Measurements from ENCODE around the gene TOMM7. TPM values are rescaled to one million over a fixed set of nuclear protein-coding genes. Genes with fewer than 3 reads are reported as not detected.
A peak's percentile ranks its signal among the peaks of the same experiment; 100 is the strongest.

The TOMM7 gene
- polyA plus RNA-seq, 2 of the 4 experiments (the other 2 are of a cell fraction) = 526 to 685 TPM

GRCh38 chr7:22858640-22859561, 36.3 kb upstream of the TOMM7 start:
- Histone ChIP-seq H3K9me3 (no peaks in the 10 kb centered on the region), H3K27ac (peak overlapping the region; percentile 60 to 97), H3K4me2 (peak overlapping the region; percentile 98), H3K4me1 (peaks cover 54% of the 10 kb centered on the region), H3K4me3 (no peak overlapping the region; the same call in 2 of the 3 replicates)
- FAIRE-seq = no peak
- 51% methylated on average over 10 of the region's 10 CpGs for WGBS (ENCODE audit: missing lambda C conversion rate)
- peak; percentile 46 to 61 for DNase-seq (ENCODE audit: low read depth in 1 of 2, low spot score in 1 of 2)
- CTCF ChIA-PET = interaction anchor here (0.9 kb wide), 1 partner anchor 197 kb away, joined by 3 read pairs; no protein-coding TSS in a partner anchor
- ATAC-seq = peak; percentile 44 to 62
- POLR2A ChIA-PET = interaction anchor here (0.9 to 2.1 kb wide), 3 partner anchors 36 to 297 kb away, joined by 3 to 12 read pairs (median 7); partner anchors contain the start of gene TOMM7
- TF ChIP-seq RFX5 (IDR thresholded peaks at IDR 0.05) = no peak
- no peak for TF ChIP-seq BHLHE40 (IDR thresholded peaks at IDR 0.05; ENCODE audit: low read depth, low read length)
- TF ChIP-seq NFE2L2 (conservative IDR thresholded peaks at IDR 0.05; ENCODE audit: low read length) = no peak
- no peak for TF ChIP-seq CTCF (IDR thresholded peaks at IDR 0.05)
- TF ChIP-seq GATA3 (IDR thresholded peaks at IDR 0.05; ENCODE audit: borderline replicate concordance) = no peak
- TF ChIP-seq HEYL (CRISPR knock-in tag; IDR thresholded peaks at IDR 0.05) = no peak
- peak; percentile 83 for TF ChIP-seq POLR2AphosphoS2 (conservative IDR thresholded peaks at IDR 0.05; ENCODE audit: low read length)
- TF ChIP-seq CHD4 (IDR thresholded peaks at IDR 0.05; ENCODE audit: borderline replicate concordance) = no peak
- no peak for TF ChIP-seq MYC (IDR thresholded peaks at IDR 0.05; ENCODE audit: borderline replicate concordance, low read length)
- TF ChIP-seq MAZ (IDR thresholded peaks at IDR 0.05; ENCODE audit: borderline replicate concordance, low read depth, low read length) = no peak
- no peak for TF ChIP-seq EHMT2 (IDR thresholded peaks at IDR 0.05; ENCODE audit: low read depth)
- no peak for TF ChIP-seq KDM1A (IDR thresholded peaks at IDR 0.05; ENCODE audit: low read depth)
- TF ChIP-seq EP300 (IDR thresholded peaks at IDR 0.05) = no peak
- TF ChIP-seq E2F6 (IDR thresholded peaks at IDR 0.05; ENCODE audit: borderline replicate concordance, low read depth) = no peak
- TF ChIP-seq FOXS1 (CRISPR knock-in tag; IDR thresholded peaks at IDR 0.05) = no peak
- peak; percentile 46; the same call in 1 of the 2 replicates for TF ChIP-seq TP53 (CRISPR knock-in tag; IDR thresholded peaks at IDR 0.05)
- TF ChIP-seq CEBPB (IDR thresholded peaks at IDR 0.05) = no peak
- no peak; the same call in 1 of the 2 replicates for TF ChIP-seq HOXB5 (CRISPR knock-in tag; IDR thresholded peaks at IDR 0.05)
- TF ChIP-seq MAFK (IDR thresholded peaks at IDR 0.05; ENCODE audit: partially characterized antibody) = peak; percentile 42
- no peak for TF ChIP-seq ZNF302 (CRISPR knock-in tag; IDR thresholded peaks at IDR 0.05)
- no peak for TF ChIP-seq HMGXB4 (CRISPR knock-in tag; IDR thresholded peaks at IDR 0.05; ENCODE audit: borderline replicate concordance)
- TF ChIP-seq HOXB13 (CRISPR knock-in tag; IDR thresholded peaks at IDR 0.05; ENCODE audit: low read depth) = peak; percentile 7; the same call in 1 of the 2 replicates
- TF ChIP-seq SREBF2 (IDR thresholded peaks at IDR 0.05) = no peak
- TF ChIP-seq CBX8 (IDR thresholded peaks at IDR 0.05) = no peak
- no peak for TF ChIP-seq HDAC2 (IDR thresholded peaks at IDR 0.05)
- TF ChIP-seq ATOH8 (CRISPR knock-in tag; IDR thresholded peaks at IDR 0.05; ENCODE audit: low read depth) = no peak
- peak; percentile 73 for TF ChIP-seq RARB (CRISPR knock-in tag; IDR thresholded peaks at IDR 0.05)
- TF ChIP-seq CHD2 (IDR thresholded peaks at IDR 0.05; ENCODE audit: low read length, partially characterized antibody) = no peak
- TF ChIP-seq SMC3 (IDR thresholded peaks at IDR 0.05) = no peak
- TF ChIP-seq TFCP2L1 (CRISPR knock-in tag; IDR thresholded peaks at IDR 0.05) = peak; percentile 46; the same call in 1 of the 2 replicates
- TF ChIP-seq FOSB (CRISPR knock-in tag; IDR thresholded peaks at IDR 0.05) = no peak; the same call in 1 of the 2 replicates
- no peak; the same call in 1 of the 2 replicates for TF ChIP-seq HOXA7 (CRISPR knock-in tag; IDR thresholded peaks at IDR 0.05)
- TF ChIP-seq, protein P1, sequence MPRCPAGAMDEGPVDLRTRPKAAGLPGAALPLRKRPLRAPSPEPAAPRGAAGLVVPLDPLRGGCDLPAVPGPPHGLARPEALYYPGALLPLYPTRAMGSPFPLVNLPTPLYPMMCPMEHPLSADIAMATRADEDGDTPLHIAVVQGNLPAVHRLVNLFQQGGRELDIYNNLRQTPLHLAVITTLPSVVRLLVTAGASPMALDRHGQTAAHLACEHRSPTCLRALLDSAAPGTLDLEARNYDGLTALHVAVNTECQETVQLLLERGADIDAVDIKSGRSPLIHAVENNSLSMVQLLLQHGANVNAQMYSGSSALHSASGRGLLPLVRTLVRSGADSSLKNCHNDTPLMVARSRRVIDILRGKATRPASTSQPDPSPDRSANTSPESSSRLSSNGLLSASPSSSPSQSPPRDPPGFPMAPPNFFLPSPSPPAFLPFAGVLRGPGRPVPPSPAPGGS (IDR thresholded peaks at IDR 0.05) = no peak; the same call in 2 of the 3 replicates
- TF ChIP-seq PHF8 (IDR thresholded peaks at IDR 0.05; ENCODE audit: borderline replicate concordance, low read depth) = no peak
- no peak for TF ChIP-seq ZFP36 (IDR thresholded peaks at IDR 0.05; ENCODE audit: borderline replicate concordance, partially characterized antibody)
- no peak for TF ChIP-seq POLR2A (IDR thresholded peaks at IDR 0.05; ENCODE audit: low read length)
